Neural cell (in vitro differentiated cells): ENCODE measurements around the gene IL17D. TPM values are rescaled to one million over a fixed set of nuclear protein-coding genes. Genes with fewer than 3 reads are reported as not detected.

Source experiments
- H2AFZ ChIP-seq: fragments of 200-600, 300-800 bp; sonication (generic), shearing (Covaris generic); 2 replicates; pipeline ENCODE4 v1.6.0; 2014; ENCODE audit warnings: low read depth, mild to moderate bottlenecking, antibody characterized with exemption, low read length, moderate library complexity
- H3F3A ChIP-seq: fragments of 200-600 bp; shearing (Covaris generic); 2 replicates; pipeline ENCODE4 v1.6.1; 2016; ENCODE audit warnings: mild to moderate bottlenecking, moderate library complexity, mixed read lengths, antibody characterized with exemption, low read length; ENCODE audit not compliant: insufficient read depth, poor library complexity, severe bottlenecking
- H3K27ac ChIP-seq: fragments of 200-600, 300-800 bp; sonication (generic), shearing (Covaris generic); 2 replicates; pipeline ENCODE4 v1.5.1; 2014; ENCODE audit warnings: mild to moderate bottlenecking, low read length, moderate library complexity
- H3K27me3 ChIP-seq: fragments of 300-800, 200-600 bp; sonication (generic), shearing (Covaris generic); 2 replicates; pipeline ENCODE4 v1.6.0; 2014; ENCODE audit warnings: mild to moderate bottlenecking, low read depth, low read length, moderate library complexity; ENCODE audit not compliant: insufficient read depth
- H3K36me3 ChIP-seq: fragments of 300-800, 200-600 bp; sonication (generic), shearing (Covaris generic); 2 replicates; pipeline ENCODE4 v1.5.1; 2014; ENCODE audit warnings: mild to moderate bottlenecking, antibody characterized with exemption, low read length, moderate library complexity; ENCODE audit not compliant: insufficient read depth
- H3K4me2 ChIP-seq: fragments of 300-800, 200-600 bp; sonication (generic), shearing (Covaris generic); 2 replicates; pipeline ENCODE4 v1.6.0; 2014; ENCODE audit warnings: mild to moderate bottlenecking, low read length
- H3K4me3 ChIP-seq: fragments of 300-800, 200-600 bp; sonication (generic), shearing (Covaris generic); 2 replicates; pipeline ENCODE4 v1.5.1; 2014; ENCODE audit warnings: mild to moderate bottlenecking, low read length, moderate library complexity
- H3K79me2 ChIP-seq: fragments of 200-600 bp; shearing (Covaris generic); replicated peaks from 2 replicates; pipeline ENCODE4 v1.6.0; 2014; ENCODE audit warnings: mild to moderate bottlenecking, low read length, moderate library complexity; ENCODE audit not compliant: insufficient read depth
- H3K9ac ChIP-seq: fragments of 300-800, 200-600 bp; sonication (generic), shearing (Covaris generic); 2 replicates; pipeline ENCODE4 v1.6.1; 2016; ENCODE audit warnings: mild to moderate bottlenecking, low read length, mixed read lengths
- H3K9me2 ChIP-seq: fragments of 200-600 bp; shearing (Covaris generic); 2 replicates; pipeline ENCODE4 v1.6.1; 2016; ENCODE audit warnings: mild to moderate bottlenecking, low read length, mixed read lengths; ENCODE audit not compliant: insufficient read depth
- H3K9me3 ChIP-seq: fragments of 200-600, 300-800 bp; sonication (generic), shearing (Covaris generic); 2 replicates; pipeline ENCODE4 v1.6.1; 2016; ENCODE audit warnings: mild to moderate bottlenecking, mixed run types, low read length, moderate library complexity, mixed read lengths
- H4K20me1 ChIP-seq: fragments of 200-600 bp; shearing (Covaris generic); 2 replicates; pipeline ENCODE4 v1.6.1; 2016; ENCODE audit warnings: mild to moderate bottlenecking, mixed run types; ENCODE audit not compliant: insufficient read depth
- EP300 ChIP-seq: fragments of 450-650 bp; conservative IDR thresholded peaks from 2 replicates; pipeline ENCODE4 v1.6.1; 2014; ENCODE audit warnings: antibody characterized with exemption, mild to moderate bottlenecking, moderate library complexity; ENCODE audit not compliant: poor library complexity, severe bottlenecking
- EZH2 ChIP-seq: fragments of 200-600, 300-800 bp; shearing (Covaris generic), sonication (generic); IDR thresholded peaks from 2 replicates; pipeline ENCODE4 v1.6.1; 2014; ENCODE audit warnings: antibody characterized with exemption, low read length, borderline replicate concordance, mild to moderate bottlenecking; ENCODE audit not compliant: insufficient read depth, poor library complexity, severe bottlenecking
- MXI1 ChIP-seq: fragments of 450-650 bp; conservative IDR thresholded peaks from 2 replicates; pipeline ENCODE4 v1.6.1; 2014; ENCODE audit warnings: antibody characterized with exemption, mild to moderate bottlenecking; ENCODE audit not compliant: poor library complexity, severe bottlenecking
- POLR2AphosphoS5 ChIP-seq: IDR thresholded peaks from 2 replicates; pipeline ENCODE4 v1.6.1; 2012
- RAD21 ChIP-seq: fragments of 450-650 bp; conservative IDR thresholded peaks from 2 replicates; pipeline ENCODE4 v1.6.1; 2014; ENCODE audit warnings: antibody characterized with exemption, mild to moderate bottlenecking, moderate library complexity
- SMC3 ChIP-seq: fragments of 450-650 bp; conservative IDR thresholded peaks from 2 replicates; pipeline ENCODE4 v1.6.1; 2014; ENCODE audit warnings: antibody characterized with exemption, mild to moderate bottlenecking, moderate library complexity; ENCODE audit not compliant: poor library complexity
- TAF1 ChIP-seq: IDR thresholded peaks from 2 replicates; pipeline ENCODE4 v1.6.1; 2012; ENCODE audit warnings: low read depth
- polyA plus RNA-seq: library from polyadenylated mRNA; depleted of rRNA; stranded (reverse); fragments of >200 nt; gene quantifications from 2 replicates; pipeline ENCODE4 v1.2.3, GENCODE V29; 2014
- TF ChIP-seq, protein P1 (sequence below): IDR thresholded peaks from 2 replicates; pipeline ENCODE4 v1.6.1; 2012; ENCODE audit warnings: borderline replicate concordance
- TF ChIP-seq, protein P2 (sequence below): fragments of 450-650 bp; IDR thresholded peaks from 2 replicates; pipeline ENCODE4 v1.5.1; 2014; ENCODE audit warnings: antibody characterized with exemption, mild to moderate bottlenecking, moderate library complexity; ENCODE audit not compliant: poor library complexity, severe bottlenecking

Gene IL17D
- polyA plus RNA-seq, 1 donor from 2014 or later: 14.5 TPM

DNA sequence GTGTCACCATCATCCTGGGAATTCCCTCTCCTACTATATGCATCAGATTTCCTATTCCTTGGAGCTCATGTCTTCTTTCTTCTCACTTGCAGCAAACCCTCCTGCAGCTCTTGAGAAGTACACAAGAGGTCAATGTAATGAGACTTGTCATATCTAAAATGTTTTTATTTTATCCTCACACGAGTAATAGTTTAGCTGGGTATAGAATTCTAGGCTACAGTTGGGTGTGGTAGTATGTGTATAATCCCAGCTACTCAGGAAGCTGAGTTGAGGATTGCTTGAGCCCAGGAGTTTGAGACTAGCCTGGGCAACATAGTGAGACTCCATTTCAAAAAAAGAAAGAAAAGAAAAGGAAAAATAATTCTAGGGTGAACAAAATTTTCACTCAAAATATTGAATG is 45.9 kb downstream of the IL17D start:
- Histone ChIP-seq H3K9me2 (no peaks in the 10 kb centered on the region), H3K36me3 (no peaks in the 10 kb centered on the region), H3K79me2 (no peaks in the 10 kb centered on the region), H3K4me2 (no peak overlapping the region), H3K27me3 (no peaks in the 10 kb centered on the region), H3K9ac (no peak overlapping the region), H3F3A (no peaks in the 10 kb centered on the region), H3K9me3 (no peaks in the 10 kb centered on the region), H2AFZ (no peak overlapping the region), H3K27ac (no peak overlapping the region), H3K4me3 (no peak overlapping the region), H4K20me1 (no peaks in the 10 kb centered on the region)
- TF ChIP-seq POLR2AphosphoS5 (no peak), TAF1 (no peak), EP300 (no peak), SMC3 (no peak), EZH2 (no peak), MXI1 (no peak), RAD21 (no peak)
- TF ChIP-seq, protein P1, sequence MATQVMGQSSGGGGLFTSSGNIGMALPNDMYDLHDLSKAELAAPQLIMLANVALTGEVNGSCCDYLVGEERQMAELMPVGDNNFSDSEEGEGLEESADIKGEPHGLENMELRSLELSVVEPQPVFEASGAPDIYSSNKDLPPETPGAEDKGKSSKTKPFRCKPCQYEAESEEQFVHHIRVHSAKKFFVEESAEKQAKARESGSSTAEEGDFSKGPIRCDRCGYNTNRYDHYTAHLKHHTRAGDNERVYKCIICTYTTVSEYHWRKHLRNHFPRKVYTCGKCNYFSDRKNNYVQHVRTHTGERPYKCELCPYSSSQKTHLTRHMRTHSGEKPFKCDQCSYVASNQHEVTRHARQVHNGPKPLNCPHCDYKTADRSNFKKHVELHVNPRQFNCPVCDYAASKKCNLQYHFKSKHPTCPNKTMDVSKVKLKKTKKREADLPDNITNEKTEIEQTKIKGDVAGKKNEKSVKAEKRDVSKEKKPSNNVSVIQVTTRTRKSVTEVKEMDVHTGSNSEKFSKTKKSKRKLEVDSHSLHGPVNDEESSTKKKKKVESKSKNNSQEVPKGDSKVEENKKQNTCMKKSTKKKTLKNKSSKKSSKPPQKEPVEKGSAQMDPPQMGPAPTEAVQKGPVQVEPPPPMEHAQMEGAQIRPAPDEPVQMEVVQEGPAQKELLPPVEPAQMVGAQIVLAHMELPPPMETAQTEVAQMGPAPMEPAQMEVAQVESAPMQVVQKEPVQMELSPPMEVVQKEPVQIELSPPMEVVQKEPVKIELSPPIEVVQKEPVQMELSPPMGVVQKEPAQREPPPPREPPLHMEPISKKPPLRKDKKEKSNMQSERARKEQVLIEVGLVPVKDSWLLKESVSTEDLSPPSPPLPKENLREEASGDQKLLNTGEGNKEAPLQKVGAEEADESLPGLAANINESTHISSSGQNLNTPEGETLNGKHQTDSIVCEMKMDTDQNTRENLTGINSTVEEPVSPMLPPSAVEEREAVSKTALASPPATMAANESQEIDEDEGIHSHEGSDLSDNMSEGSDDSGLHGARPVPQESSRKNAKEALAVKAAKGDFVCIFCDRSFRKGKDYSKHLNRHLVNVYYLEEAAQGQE: no peak
- TF ChIP-seq, protein P2, sequence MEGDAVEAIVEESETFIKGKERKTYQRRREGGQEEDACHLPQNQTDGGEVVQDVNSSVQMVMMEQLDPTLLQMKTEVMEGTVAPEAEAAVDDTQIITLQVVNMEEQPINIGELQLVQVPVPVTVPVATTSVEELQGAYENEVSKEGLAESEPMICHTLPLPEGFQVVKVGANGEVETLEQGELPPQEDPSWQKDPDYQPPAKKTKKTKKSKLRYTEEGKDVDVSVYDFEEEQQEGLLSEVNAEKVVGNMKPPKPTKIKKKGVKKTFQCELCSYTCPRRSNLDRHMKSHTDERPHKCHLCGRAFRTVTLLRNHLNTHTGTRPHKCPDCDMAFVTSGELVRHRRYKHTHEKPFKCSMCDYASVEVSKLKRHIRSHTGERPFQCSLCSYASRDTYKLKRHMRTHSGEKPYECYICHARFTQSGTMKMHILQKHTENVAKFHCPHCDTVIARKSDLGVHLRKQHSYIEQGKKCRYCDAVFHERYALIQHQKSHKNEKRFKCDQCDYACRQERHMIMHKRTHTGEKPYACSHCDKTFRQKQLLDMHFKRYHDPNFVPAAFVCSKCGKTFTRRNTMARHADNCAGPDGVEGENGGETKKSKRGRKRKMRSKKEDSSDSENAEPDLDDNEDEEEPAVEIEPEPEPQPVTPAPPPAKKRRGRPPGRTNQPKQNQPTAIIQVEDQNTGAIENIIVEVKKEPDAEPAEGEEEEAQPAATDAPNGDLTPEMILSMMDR: no peak

DNA sequence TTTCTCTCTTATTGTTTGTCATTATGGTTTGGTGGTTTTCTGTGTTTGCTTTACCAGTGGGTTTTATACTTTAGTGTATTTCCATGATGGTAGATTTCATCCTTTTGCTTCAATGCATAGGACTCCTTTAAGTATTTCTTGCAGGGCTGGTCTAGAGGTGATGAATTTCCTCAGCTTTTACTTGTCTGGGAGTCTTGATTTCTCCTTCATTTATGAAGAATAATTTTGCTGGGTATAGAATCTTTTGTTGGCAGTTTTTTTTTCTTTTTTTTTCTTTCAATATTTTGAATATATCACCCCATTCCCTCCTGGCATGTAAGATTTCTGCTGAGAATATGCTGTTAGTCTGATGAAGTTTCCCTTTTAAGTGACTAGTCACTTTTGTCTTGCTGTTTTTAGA is 50.5 kb downstream of the IL17D start:
- no peak overlapping the region for H3K4me3 ChIP-seq
- no peaks in the 10 kb centered on the region for H3K79me2 ChIP-seq
- no peak overlapping the region for H3K4me2 ChIP-seq
- TF ChIP-seq MXI1 (no peak), RAD21 (no peak), POLR2AphosphoS5 (no peak), TAF1 (no peak), SMC3 (no peak), EZH2 (no peak)
- TF ChIP-seq, protein P2: no peak
- no peaks in the 10 kb centered on the region for H3F3A ChIP-seq
- H3K27ac ChIP-seq: no peak overlapping the region
- H3K27me3 ChIP-seq: no peaks in the 10 kb centered on the region
- no peaks in the 10 kb centered on the region for H3K9me2 ChIP-seq
- H3K9me3 ChIP-seq: no peaks in the 10 kb centered on the region
- no peaks in the 10 kb centered on the region for H3K36me3 ChIP-seq
- no peak overlapping the region for H3K9ac ChIP-seq
- H2AFZ ChIP-seq: no peak overlapping the region
- no peaks in the 10 kb centered on the region for H4K20me1 ChIP-seq
